ENCODE data around the gene SMOC1. TPM values are rescaled to one million over a fixed set of nuclear protein-coding genes. Genes with fewer than 3 reads are reported as not detected.

The SMOC1 gene
- total RNA-seq, 1 experiment from 2014 or later: 22.9 TPM

DNA sequence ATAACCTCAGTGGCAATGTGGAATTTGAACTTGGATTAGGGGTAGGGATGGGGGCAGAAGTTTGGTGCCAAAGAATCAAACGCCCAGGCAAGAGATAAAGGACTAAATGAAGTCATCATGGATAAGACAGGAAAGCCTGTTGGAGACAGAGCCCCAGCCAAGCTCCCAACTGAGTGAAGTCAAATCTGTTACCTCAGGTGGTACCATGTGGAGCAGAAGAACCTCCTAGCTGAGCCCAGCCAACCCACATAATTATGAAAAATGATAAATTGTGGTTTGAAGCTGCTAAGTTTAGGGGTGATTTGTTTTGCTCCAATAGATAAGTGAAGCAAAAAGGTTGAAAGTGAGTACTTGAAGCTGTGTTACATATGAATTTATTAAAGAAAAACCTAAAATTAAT, 66.1 kb downstream of the SMOC1 start:
- ChIA-PET POLR2A (interaction anchor here (0.9 kb wide), 1 partner anchor 12 kb away, joined by 3 read pairs; no protein-coding TSS in a partner anchor), CTCF (interaction anchor here (0.7 kb wide), 1 partner anchor 49 kb away, joined by 3 read pairs; no protein-coding TSS in a partner anchor)
- H3K36me3 Mint-ChIP-seq (ENCODE audit: insufficient read depth, unreplicated experiment): no peaks in the 10 kb centered on the region
- TF ChIP-seq, protein P1, sequence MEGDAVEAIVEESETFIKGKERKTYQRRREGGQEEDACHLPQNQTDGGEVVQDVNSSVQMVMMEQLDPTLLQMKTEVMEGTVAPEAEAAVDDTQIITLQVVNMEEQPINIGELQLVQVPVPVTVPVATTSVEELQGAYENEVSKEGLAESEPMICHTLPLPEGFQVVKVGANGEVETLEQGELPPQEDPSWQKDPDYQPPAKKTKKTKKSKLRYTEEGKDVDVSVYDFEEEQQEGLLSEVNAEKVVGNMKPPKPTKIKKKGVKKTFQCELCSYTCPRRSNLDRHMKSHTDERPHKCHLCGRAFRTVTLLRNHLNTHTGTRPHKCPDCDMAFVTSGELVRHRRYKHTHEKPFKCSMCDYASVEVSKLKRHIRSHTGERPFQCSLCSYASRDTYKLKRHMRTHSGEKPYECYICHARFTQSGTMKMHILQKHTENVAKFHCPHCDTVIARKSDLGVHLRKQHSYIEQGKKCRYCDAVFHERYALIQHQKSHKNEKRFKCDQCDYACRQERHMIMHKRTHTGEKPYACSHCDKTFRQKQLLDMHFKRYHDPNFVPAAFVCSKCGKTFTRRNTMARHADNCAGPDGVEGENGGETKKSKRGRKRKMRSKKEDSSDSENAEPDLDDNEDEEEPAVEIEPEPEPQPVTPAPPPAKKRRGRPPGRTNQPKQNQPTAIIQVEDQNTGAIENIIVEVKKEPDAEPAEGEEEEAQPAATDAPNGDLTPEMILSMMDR (IDR thresholded peaks at IDR 0.05; ENCODE audit: unreplicated experiment): no peak
- BruUV-seq (replicated peaks): no TSS peak
- intact Hi-C loops (cut with micrococcal nuclease): no loop called here
- H3K27me3 Mint-ChIP-seq (ENCODE audit: insufficient read depth, unreplicated experiment): no peaks in the 10 kb centered on the region
- H3K4me1 Mint-ChIP-seq (ENCODE audit: insufficient read depth, unreplicated experiment): peaks cover 6% of the 10 kb centered on the region
- no peak for DNase-seq (ENCODE audit: unreplicated experiment)
- peaks cover 19% of the 10 kb centered on the region for H3K9me3 Mint-ChIP-seq (ENCODE audit: unreplicated experiment)
- H3K4me3 Mint-ChIP-seq (ENCODE audit: unreplicated experiment): no peak overlapping the region
- H3K27ac Mint-ChIP-seq (ENCODE audit: low read depth, unreplicated experiment): no peak overlapping the region

DNA sequence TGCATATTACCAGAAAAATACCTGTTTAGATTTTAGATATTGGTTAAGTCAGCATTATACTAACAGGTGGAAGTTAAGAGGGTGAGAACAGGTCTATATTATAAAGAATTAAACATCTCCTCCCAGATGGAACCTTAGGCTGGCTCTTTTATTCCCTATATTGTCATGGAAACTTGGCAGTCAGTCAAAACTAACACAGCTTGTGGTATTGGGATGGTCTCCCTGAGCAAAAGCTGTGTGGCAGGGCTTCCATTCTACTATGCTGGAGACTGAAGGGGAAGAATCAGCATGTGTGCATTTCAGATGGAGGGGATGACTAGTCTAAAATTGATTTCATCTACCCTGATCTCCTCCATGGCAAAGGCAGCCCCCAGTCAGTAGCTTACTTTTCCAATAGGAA, 66.7 kb downstream of the SMOC1 start:
- peak; percentile 53 for DNase-seq (ENCODE audit: unreplicated experiment)
- peaks cover 6% of the 10 kb centered on the region for H3K4me1 Mint-ChIP-seq (ENCODE audit: insufficient read depth, unreplicated experiment)

DNA sequence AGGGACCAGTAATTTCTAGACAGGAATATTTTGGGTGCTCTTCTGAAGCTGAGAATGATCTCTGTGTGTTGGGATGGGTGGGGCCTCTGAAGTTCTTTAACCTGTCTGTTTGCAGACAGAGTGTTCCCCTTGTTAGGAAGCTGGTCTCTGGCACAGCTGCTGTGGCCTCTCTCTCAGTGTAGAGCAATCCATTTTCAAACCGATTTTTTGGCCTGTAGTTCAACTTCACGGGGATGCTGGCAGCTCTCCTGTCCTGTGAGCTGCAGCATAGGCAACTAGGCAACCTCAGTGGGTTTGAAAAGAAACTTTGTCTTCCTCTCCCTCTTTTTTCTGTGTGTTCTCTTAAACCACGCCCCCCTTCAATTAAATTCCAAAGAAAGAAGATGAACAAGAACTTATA, 69.1 kb downstream of the SMOC1 start:
- Mint-ChIP-seq H3K27ac (ENCODE audit: low read depth, unreplicated experiment) (no peak overlapping the region), H3K36me3 (ENCODE audit: insufficient read depth, unreplicated experiment) (peaks cover under 1% of the 10 kb centered on the region), H3K4me1 (ENCODE audit: insufficient read depth, unreplicated experiment) (peaks cover 6% of the 10 kb centered on the region), H3K27me3 (ENCODE audit: insufficient read depth, unreplicated experiment) (no peaks in the 10 kb centered on the region), H3K4me3 (ENCODE audit: unreplicated experiment) (no peak overlapping the region), H3K9me3 (ENCODE audit: unreplicated experiment) (peaks cover 19% of the 10 kb centered on the region)
- DNase-seq (ENCODE audit: unreplicated experiment): no peak
- ChIA-PET POLR2A (interaction anchor here (1.0 to 1.3 kb wide), 2 partner anchors 8 to 50 kb away, joined by 3 to 4 read pairs; no protein-coding TSS in a partner anchor), CTCF (interaction anchor here (0.6 to 1.4 kb wide), 4 partner anchors 9 to 145 kb away, joined by 3 to 6 read pairs (median 4); no protein-coding TSS in a partner anchor)
- intact Hi-C loops (cut with micrococcal nuclease): no loop called here
- no TSS peak for BruUV-seq (replicated peaks)
- TF ChIP-seq, protein P1 (IDR thresholded peaks at IDR 0.05; ENCODE audit: unreplicated experiment): no peak

More for the DNA sequence above, 66.7 kb downstream of the SMOC1 start:
- Mint-ChIP-seq H3K36me3 (ENCODE audit: insufficient read depth, unreplicated experiment) (no peaks in the 10 kb centered on the region), H3K9me3 (ENCODE audit: unreplicated experiment) (peaks cover 19% of the 10 kb centered on the region), H3K4me3 (ENCODE audit: unreplicated experiment) (no peak overlapping the region), H3K27me3 (ENCODE audit: insufficient read depth, unreplicated experiment) (no peaks in the 10 kb centered on the region), H3K27ac (ENCODE audit: low read depth, unreplicated experiment) (no peak overlapping the region)
- TF ChIP-seq, protein P1 (IDR thresholded peaks at IDR 0.05; ENCODE audit: unreplicated experiment): no peak
- BruUV-seq (replicated peaks): no TSS peak
- intact Hi-C loops (cut with micrococcal nuclease): no loop called here
- ChIA-PET POLR2A (interaction anchor here (0.9 kb wide), 1 partner anchor 12 kb away, joined by 3 read pairs; no protein-coding TSS in a partner anchor), CTCF (no interaction called here)

DNA sequence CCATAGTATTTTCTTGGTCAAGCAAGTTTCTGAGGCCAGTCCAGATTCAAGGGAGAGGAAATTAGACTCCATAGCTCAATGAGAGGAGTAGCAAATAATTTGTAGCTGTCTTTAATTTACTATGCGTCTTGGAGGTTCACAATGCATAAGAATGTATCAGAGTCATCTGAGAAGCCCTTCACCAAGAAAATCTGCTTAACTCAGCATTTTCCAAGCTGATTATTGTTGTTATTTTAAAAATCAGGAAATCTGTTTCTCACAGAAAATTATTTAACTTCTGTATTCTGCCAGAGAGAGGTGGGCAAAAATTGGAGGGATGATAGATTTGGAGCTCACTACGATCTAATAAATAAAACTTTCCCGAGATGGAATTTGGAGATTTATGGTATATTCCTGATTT, 72.0 kb downstream of the SMOC1 start:
- POLR2A ChIA-PET: interaction anchor here (0.8 to 1.3 kb wide), 2 partner anchors 10 to 48 kb away, joined by 3 to 8 read pairs; no protein-coding TSS in a partner anchor
- Mint-ChIP-seq H3K36me3 (ENCODE audit: insufficient read depth, unreplicated experiment) (peaks cover 12% of the 10 kb centered on the region), H3K4me1 (ENCODE audit: insufficient read depth, unreplicated experiment) (peaks cover 6% of the 10 kb centered on the region), H3K27ac (ENCODE audit: low read depth, unreplicated experiment) (no peak overlapping the region), H3K27me3 (ENCODE audit: insufficient read depth, unreplicated experiment) (no peaks in the 10 kb centered on the region), H3K4me3 (ENCODE audit: unreplicated experiment) (no peak overlapping the region), H3K9me3 (ENCODE audit: unreplicated experiment) (peaks cover 12% of the 10 kb centered on the region)
- CTCF ChIA-PET: interaction anchor here (1.0 kb wide), 1 partner anchor 136 kb away, joined by 3 read pairs; no protein-coding TSS in a partner anchor
- TF ChIP-seq, protein P1 (IDR thresholded peaks at IDR 0.05; ENCODE audit: unreplicated experiment): no peak
- no peak for DNase-seq (ENCODE audit: unreplicated experiment)
- BruUV-seq (replicated peaks): no TSS peak
- intact Hi-C loops (cut with micrococcal nuclease): no loop called here
